Panc1 (cell line): ENCODE results near the gene PZP. TPM values are rescaled to one million over a fixed set of nuclear protein-coding genes. Genes with fewer than 3 reads are reported as not detected.
"Not testable (repeated sequence)": the region's sequence is repeated elsewhere in the genome, so short reads cannot be mapped to it uniquely, and the experiment has no call there.

Experiments used
- ATAC-seq: fragments of 200-7000 bp; cut with Tn5 transposase; 2 replicates; pipeline ENCODE4 v1.9.1; 2020; ENCODE audit warnings: mild to moderate bottlenecking, moderate library complexity
- BruUV-seq: library from RNA; stranded (reverse); fragments of 400-500 nt; replicated peaks from 2 replicates; lab custom pipeline; 2021; lab: Mats Ljungman, UMichigan
- CTCF ChIA-PET: fragments of 300-600 bp; sonication (Branson Sonifier 250); formaldehyde crosslinking; loops from one replicate; lab custom pipeline; 2022; ENCODE audit warnings: antibody characterized with exemption; lab: Charles Lee
- POLR2A ChIA-PET: fragments of 300-600 bp; sonication (Branson Sonifier 250); formaldehyde crosslinking; loops from one replicate; lab custom pipeline; 2022; ENCODE audit warnings: antibody characterized with exemption; lab: Charles Lee
- DNase-seq: peaks from one replicate; pipeline ENCODE4 v3.0.0-alpha.2; 2010; ENCODE audit warnings: low read depth, low spot score
- H3K27ac ChIP-seq: 2 replicates; pipeline ENCODE4 v1.5.1; 2011; ENCODE audit warnings: mild to moderate bottlenecking, low read length, inconsistent platforms
- H3K27me3 ChIP-seq: fragments of 200-500 bp; sonication (Bioruptor generic); 2 replicates; pipeline ENCODE4 v1.6.0; 2014; ENCODE audit warnings: low read length, inconsistent platforms; ENCODE audit not compliant: control insufficient read depth, insufficient read depth
- H3K36me3 ChIP-seq: fragments of 200-500 bp; sonication (Bioruptor generic); 2 replicates; pipeline ENCODE4 v1.5.1; 2014; ENCODE audit warnings: inconsistent platforms, mild to moderate bottlenecking, low read length, moderate library complexity; ENCODE audit not compliant: control insufficient read depth, insufficient read depth
- H3K4me1 ChIP-seq: 2 replicates; pipeline ENCODE4 v1.5.1; 2011; ENCODE audit warnings: inconsistent platforms, mild to moderate bottlenecking, low read length, moderate library complexity; ENCODE audit not compliant: control insufficient read depth, insufficient read depth
- H3K4me3 ChIP-seq, 2 experiments: 2 replicates each; pipeline ENCODE4 v1.5.1; 2011 to 2012; ENCODE audit warnings: low read depth in 2 of 2, low read length in 2 of 2, mild to moderate bottlenecking in 2 of 2, inconsistent platforms in 1 of 2, moderate library complexity in 1 of 2
- H3K9me3 ChIP-seq: fragments of 200-500 bp; sonication (Bioruptor generic); 2 replicates; pipeline ENCODE4 v1.5.1; 2014; ENCODE audit warnings: low read depth, mild to moderate bottlenecking, inconsistent platforms, low read length, moderate library complexity; ENCODE audit not compliant: control insufficient read depth, insufficient read depth
- POLR2AphosphoS5 ChIP-seq: IDR thresholded peaks from 2 replicates; pipeline ENCODE4 v1.6.1; 2012; ENCODE audit warnings: mild to moderate bottlenecking, low read depth, low read length, moderate library complexity
- REST ChIP-seq, 2 experiments: IDR thresholded peaks; 2 replicates each; pipeline ENCODE4 v1.6.1; 2011 to 2012; ENCODE audit warnings: low read depth in 2 of 2, control low read depth in 1 of 2, low read length in 1 of 2, mild to moderate bottlenecking in 1 of 2, moderate library complexity in 1 of 2; ENCODE audit not compliant: insufficient read depth in 1 of 2
- SIN3A ChIP-seq: IDR thresholded peaks from 2 replicates; pipeline ENCODE4 v1.6.1; 2012; ENCODE audit warnings: low read depth, mild to moderate bottlenecking, low read length, moderate library complexity, borderline replicate concordance; ENCODE audit not compliant: insufficient read depth
- TCF7L2 ChIP-seq: IDR thresholded peaks from 2 replicates; pipeline ENCODE4 v1.6.1; 2011; ENCODE audit warnings: mild to moderate bottlenecking, low read depth, low read length, inconsistent platforms
- in situ Hi-C: cut with HindIII; loops from 2 replicates; pipeline ENCODE4 v1.10.0; 2016; ENCODE audit warnings: low sequenced_read_pairs, low pct_unique_long_range_greater_than_20kb
- intact Hi-C: fragments of 100-400 bp; cut with micrococcal nuclease; formaldehyde crosslinking; loops from one replicate; pipeline ENCODE4 v1.10.0; 2022; ENCODE audit not compliant: unreplicated experiment
- total RNA-seq: library from RNA; stranded (reverse); gene quantifications from one replicate; pipeline ENCODE4 v1.2.1, GENCODE V29; 2021; ENCODE audit not compliant: unreplicated experiment
- TF ChIP-seq, protein P1 (sequence below): fragments of 450-650 bp; IDR thresholded peaks from 2 replicates; pipeline ENCODE4 v1.5.1; 2017; ENCODE audit warnings: mild to moderate bottlenecking

The PZP gene
- total RNA-seq, 1 experiment from 2014 or later: not detected

- BruUV-seq: no TSS peak
- no peak for ATAC-seq
- POLR2A ChIA-PET: no interaction called here
- Histone ChIP-seq H3K36me3 (no peaks in the 10 kb centered on the region), H3K4me1 (no peaks in the 10 kb centered on the region), H3K4me3 (no peak overlapping the region), H3K9me3 (no peaks in the 10 kb centered on the region), H3K27ac (no peak overlapping the region), H3K27me3 (no peaks in the 10 kb centered on the region)
- intact Hi-C loops (no loop called here), in situ Hi-C loops (no loop called here)
- no peak for TF ChIP-seq TCF7L2
- TF ChIP-seq REST (IDR thresholded peaks at IDR 0.05; ENCODE audit: insufficient read depth in 1 of 2, low read depth in 2 of 2, low read length in 1 of 2): no peak
- DNase-seq: no peak
- CTCF ChIA-PET: no interaction called here
Observed at GRCh38 chr12:9143137-9143536, 65.1 kb downstream of the PZP start.

GRCh38 chr12:9139588-9140290 is 68.5 kb downstream of the PZP start:
- H3K4me1 ChIP-seq, H3K27me3 ChIP-seq, H3K27ac ChIP-seq, H3K4me3 ChIP-seq, BruUV-seq, DNase-seq, POLR2A ChIA-PET, in situ Hi-C loops, H3K36me3 ChIP-seq, H3K9me3 ChIP-seq, ATAC-seq, intact Hi-C loops, CTCF ChIA-PET: not testable (repeated sequence)

- ChIA-PET CTCF (interaction anchor here (0.6 kb wide), 1 partner anchor 23 kb away, joined by 4 read pairs; no protein-coding TSS in a partner anchor), POLR2A (no interaction called here)
- no TSS peak for BruUV-seq
Observed at GRCh38 chr12:9135903-9136310, 72.3 kb downstream of the PZP start.

More at GRCh38 chr12:9135903-9136310, 72.3 kb downstream of the PZP start:
- no peak for DNase-seq
- TF ChIP-seq REST (IDR thresholded peaks at IDR 0.05; ENCODE audit: insufficient read depth in 1 of 2, low read depth in 2 of 2, low read length in 1 of 2) (no peak), SIN3A (no peak), TCF7L2 (no peak), POLR2AphosphoS5 (no peak)
- TF ChIP-seq, protein P1, sequence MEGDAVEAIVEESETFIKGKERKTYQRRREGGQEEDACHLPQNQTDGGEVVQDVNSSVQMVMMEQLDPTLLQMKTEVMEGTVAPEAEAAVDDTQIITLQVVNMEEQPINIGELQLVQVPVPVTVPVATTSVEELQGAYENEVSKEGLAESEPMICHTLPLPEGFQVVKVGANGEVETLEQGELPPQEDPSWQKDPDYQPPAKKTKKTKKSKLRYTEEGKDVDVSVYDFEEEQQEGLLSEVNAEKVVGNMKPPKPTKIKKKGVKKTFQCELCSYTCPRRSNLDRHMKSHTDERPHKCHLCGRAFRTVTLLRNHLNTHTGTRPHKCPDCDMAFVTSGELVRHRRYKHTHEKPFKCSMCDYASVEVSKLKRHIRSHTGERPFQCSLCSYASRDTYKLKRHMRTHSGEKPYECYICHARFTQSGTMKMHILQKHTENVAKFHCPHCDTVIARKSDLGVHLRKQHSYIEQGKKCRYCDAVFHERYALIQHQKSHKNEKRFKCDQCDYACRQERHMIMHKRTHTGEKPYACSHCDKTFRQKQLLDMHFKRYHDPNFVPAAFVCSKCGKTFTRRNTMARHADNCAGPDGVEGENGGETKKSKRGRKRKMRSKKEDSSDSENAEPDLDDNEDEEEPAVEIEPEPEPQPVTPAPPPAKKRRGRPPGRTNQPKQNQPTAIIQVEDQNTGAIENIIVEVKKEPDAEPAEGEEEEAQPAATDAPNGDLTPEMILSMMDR: no peak
- Histone ChIP-seq H3K27me3 (0 out of 2 replicates have a peak, but pooled peaks cover 2% of the 10 kb centered on the region), H3K9me3 (no peaks in the 10 kb centered on the region), H3K27ac (no peak overlapping the region), H3K4me3 (no peak overlapping the region), H3K36me3 (no peaks in the 10 kb centered on the region), H3K4me1 (no peaks in the 10 kb centered on the region)
- in situ Hi-C loops (no loop called here), intact Hi-C loops (no loop called here)
- no peak for ATAC-seq
